GM21619 (cell line): Measurements from ENCODE around the gene PPFIA1.

Experiments
- ATAC-seq: cut with Tn5 transposase; IDR thresholded peaks from one replicate; pipeline ENCODE4 v1.9.1; 2021; ENCODE audit not compliant: unreplicated experiment

The PPFIA1 gene

DNA sequence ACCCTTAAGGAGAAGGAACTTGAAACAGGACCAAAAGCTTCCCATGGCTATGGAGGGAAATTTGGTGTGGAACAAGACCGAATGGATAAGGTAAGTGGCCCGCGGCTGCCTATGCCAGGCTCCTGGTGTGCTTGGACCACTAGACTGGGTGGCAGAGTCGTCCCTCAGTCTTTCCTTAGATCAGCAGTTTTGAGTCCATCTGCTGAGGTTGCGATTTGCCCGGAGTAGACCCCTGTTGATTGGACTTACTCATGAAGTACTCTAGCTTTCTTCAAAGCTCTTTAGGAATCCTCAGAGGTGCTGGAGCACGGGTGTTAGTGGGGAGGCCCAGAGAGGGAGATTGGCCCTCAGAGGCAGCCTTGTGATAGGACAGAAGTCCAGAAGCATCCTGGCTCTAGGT, 139.4 kb downstream of the PPFIA1 start:
- no peak for ATAC-seq

GRCh38 chr11:70410276-70411205, 140.1 kb downstream of the PPFIA1 start:
- no peak for ATAC-seq

GRCh38 chr11:70411713-70412452, 141.4 kb downstream of the PPFIA1 start:
- no peak for ATAC-seq

- no peak for ATAC-seq
These were observed 142.7 kb downstream of the PPFIA1 start for GRCh38 chr11:70413151-70413550.

DNA sequence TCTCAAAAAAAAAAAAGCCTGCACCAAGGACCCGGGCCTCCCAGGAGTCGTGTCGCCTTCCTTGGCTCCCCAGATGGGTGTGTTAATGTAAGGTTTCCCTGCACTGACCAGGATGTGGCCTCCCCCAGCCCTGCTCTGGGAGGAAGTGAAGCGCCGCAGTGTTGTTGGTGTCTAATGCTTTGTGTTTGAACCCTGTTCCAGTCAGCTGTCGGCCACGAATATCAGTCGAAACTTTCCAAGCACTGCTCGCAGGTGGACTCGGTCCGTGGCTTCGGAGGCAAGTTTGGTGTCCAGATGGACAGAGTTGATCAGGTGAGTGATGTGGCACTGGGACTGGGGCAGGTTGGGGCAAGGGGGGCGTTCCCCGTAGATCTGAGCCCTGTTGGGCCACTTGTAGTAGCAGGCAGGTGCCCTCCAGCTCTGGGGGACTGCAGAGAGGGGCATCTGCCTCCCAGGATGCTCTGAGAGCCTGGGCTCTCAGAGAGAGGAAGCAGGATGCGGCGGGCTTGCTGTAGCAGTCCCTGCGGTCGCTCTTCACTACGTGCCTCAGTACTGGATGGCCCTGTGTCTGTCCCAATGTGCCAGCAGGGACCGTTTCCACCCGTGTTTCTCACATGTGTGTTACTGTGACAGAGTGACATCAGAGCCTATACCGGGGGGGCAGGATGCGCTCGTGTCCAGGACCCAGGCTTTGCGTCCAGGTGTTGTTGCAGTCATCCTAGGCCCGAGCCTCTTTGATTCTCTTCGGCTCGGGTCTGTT, 144.0 kb downstream of the PPFIA1 start:
- no peak for ATAC-seq

DNA sequence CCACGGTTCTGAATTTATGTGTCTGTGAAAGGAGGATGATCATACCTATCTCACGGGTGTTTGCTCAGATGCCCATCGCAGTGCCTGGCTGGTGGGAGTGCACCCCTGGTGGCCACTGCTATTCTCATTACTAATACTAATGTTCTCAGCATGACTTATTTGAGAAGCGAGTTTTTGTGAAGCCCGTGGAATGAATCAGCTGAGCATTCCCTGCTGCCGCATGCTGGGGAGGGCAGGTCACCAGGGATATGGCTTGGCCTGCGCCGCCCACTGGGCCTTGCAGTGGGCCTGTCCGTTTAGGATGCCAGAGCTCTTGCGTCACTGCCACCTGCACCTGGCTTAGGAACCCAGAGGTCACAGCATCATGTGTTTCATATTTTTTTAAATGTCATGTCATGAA, 144.7 kb downstream of the PPFIA1 start:
- no peak for ATAC-seq

GRCh38 chr11:70415642-70416395, 145.3 kb downstream of the PPFIA1 start:
- ATAC-seq = no peak

DNA sequence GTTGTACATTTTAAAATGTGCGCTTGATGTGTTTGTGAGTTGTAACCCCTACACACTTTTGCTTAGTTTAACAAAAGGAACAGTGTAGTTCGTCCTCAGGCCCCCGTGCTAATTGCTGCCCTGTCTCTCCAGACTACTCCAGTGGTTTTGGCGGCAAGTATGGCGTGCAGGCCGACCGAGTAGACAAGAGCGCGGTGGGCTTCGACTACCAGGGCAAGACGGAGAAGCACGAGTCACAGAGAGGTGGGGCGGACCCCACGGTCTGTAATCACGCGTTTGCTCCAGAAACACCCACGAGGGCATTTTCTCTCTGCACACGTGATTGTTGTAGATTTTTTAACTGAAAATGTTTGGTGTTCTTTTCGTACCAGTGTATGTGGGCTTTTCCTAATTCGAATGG, 146.4 kb downstream of the PPFIA1 start:
- ATAC-seq = no peak

GRCh38 chr11:70418130-70418529, 147.6 kb downstream of the PPFIA1 start:
- ATAC-seq = no peak

DNA sequence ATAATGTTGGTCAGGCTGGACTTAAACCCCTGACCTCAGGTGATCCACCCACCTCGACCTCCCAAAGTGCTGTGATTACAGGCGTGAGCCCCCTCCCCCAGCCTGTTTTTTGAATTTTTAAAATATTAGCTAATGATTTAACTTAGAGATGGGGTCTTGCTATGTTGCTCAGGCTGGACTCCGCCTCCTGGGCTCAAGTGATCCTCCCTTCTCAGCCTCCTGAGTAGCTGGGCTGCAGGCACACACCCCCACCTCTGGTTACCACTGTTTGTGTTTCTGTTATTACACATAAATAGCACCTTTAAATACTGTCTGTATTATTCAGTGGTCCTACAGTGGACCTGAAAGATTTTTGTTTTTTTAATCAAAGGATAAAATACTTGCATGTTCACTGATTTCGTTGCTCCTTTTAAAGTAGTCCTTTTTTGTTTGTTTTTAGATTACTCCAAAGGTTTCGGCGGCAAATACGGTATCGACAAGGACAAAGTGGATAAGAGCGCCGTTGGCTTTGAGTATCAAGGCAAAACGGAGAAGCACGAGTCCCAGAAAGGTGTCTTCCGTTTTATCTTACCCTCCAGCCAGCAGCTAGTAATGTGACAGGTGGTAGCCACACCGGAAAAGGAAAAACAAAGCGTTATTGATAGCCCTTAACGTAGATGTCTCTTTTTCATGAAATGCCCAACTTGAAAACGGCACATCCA, 149.0 kb downstream of the PPFIA1 start:
- ATAC-seq = no peak

DNA sequence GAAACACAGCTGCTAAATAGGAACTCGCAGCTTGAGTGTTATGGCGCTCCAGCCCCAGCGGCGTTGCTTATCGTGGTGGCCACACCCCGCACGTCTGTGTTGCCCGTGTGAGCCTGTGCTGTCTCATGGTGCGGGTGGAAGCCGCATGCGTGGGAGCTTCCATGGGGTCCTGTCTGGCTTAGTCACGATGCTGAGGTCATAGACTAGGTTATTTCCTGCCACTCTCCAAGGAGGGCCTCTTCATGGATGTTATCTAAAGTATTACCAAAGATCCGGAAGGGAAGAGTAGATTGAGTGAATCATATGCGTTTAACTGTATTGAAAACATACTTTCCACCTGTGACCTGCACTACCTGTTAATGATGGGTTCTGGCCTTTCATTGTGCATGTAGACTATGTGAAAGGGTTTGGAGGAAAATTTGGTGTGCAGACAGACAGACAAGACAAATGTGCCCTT, 149.5 kb downstream of the PPFIA1 start:
- no peak for ATAC-seq

- ATAC-seq = no peak
These were observed 150.0 kb downstream of the PPFIA1 start for GRCh38 chr11:70420496-70420895.

GRCh38 chr11:70421123-70421522, 150.6 kb downstream of the PPFIA1 start:
- ATAC-seq = no peak

DNA sequence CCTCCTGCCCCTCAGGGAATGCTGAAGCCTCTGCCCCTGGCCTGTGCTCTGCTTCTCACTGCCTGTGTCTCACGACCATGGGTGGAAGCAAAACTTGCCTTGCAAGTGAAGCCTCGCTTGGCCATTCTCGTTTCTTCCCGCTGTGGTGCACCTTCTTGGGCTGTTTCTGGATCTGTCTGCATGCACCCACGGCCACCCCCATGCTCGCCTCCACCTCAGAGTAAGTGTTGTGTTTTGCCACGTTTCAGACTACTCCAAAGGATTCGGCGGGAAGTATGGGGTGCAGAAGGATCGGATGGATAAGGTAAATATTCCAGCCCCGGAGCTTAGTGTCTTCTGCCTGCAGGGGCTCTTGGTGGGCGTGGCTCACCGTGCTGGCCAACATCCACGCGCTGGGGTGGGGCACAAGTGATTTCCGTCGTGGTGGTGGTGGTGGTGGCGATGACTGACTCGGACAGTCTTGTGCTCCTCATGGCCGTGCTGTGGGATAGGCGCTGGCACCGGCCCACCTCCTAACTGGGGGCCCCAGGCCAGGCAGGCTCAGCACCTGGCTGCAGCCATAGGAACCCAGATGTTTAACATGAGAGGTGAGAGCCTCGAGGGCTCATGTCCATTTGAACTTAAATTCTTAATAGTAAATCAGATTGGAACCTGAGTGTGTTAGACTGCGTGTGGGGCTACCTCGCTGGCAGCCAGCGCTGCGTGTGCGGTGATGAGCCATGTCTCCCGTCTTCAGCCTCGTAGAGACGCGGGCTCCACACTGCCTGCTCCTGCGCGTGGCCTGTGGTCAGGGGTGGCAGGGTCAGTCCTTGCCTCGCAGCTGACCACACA, 152.4 kb downstream of the PPFIA1 start:
- ATAC-seq = no peak

- no peak for ATAC-seq
These were observed 153.3 kb downstream of the PPFIA1 start for GRCh38 chr11:70423523-70424505.

DNA sequence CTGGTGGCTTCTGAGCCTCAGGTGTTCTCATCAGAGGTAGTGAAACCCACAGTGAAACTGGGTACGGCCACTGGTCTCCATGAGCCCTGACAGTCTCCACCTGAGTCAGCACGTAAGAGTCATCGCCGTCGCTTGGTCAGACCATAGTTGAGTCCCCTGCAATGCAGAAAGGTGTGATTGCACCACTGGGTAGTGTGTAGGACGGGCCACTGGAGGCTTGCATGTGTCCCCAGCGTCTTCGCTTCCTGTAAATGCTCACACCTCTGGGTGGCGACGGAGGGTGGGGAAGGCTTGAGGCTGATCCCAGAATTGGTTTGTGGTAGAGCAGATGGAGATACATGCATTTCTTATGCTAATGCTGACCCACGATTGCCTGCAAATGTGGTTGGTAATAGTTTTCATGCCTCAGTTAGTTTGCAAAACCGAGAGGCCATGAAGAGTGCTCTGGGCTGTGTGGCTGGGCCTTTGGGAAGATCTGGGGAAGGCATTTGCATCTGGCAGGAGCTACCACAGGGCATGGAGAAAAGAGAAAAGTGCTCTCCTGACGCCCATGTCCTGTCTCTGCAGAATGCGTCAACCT, 154.4 kb downstream of the PPFIA1 start:
- ATAC-seq = peak; percentile 61

- no peak for ATAC-seq
These were observed 156.9 kb downstream of the PPFIA1 start for GRCh38 chr11:70427436-70427835.
